Breast epithelium (tissue), 4 donors: ENCODE data around the gene MELTF. TPM values are rescaled to one million over a fixed set of nuclear protein-coding genes. Genes with fewer than 3 reads are reported as not detected.

Experiments
- DNase-seq, 2 donors: peaks; one replicate each; pipeline ENCODE4 v3.0.0-alpha.2; 2019; ENCODE audit warnings: low spot score in 2 of 2
- H3K27ac ChIP-seq, 2 donors: fragments of 200-600 bp; sonication (generic) in 1 of 2; one replicate each; pipeline ENCODE4 v1.5.1; 2016 to 2019; ENCODE audit warnings: mild to moderate bottlenecking in 1 of 2
- H3K27me3 ChIP-seq, 2 donors: fragments of 200-600 bp; sonication (generic) in 1 of 2; one replicate each; pipeline versions ENCODE4 v1.5.1 to v1.6.0; 2017 to 2019; ENCODE audit warnings: control low read depth in 1 of 2, mild to moderate bottlenecking in 1 of 2
- H3K36me3 ChIP-seq: fragments of 200-600 bp; one replicate; pipeline ENCODE4 v1.5.1; 2019
- H3K4me1 ChIP-seq, 2 donors: fragments of 200-600 bp; sonication (generic); one replicate each; pipeline ENCODE4 v1.5.1; 2016 to 2019; ENCODE audit warnings: control low read depth in 1 of 2
- H3K4me3 ChIP-seq, 3 donors: fragments of 200-600 bp; sonication (generic); 1 replicate in 2 of 3; 2 replicates in 1 of 3; pipeline ENCODE4 v1.5.1; 2016 to 2019; ENCODE audit warnings: mild to moderate bottlenecking in 3 of 3, moderate library complexity in 2 of 3
- H3K9me3 ChIP-seq, 2 donors: fragments of 200-600 bp; sonication (generic) in 1 of 2; one replicate each; pipeline ENCODE4 v1.5.1; 2016 to 2019; ENCODE audit warnings: control low read depth in 1 of 2
- CTCF ChIP-seq, 3 donors: fragments of 450-650 bp; IDR thresholded peaks; one replicate each; pipeline ENCODE4 v1.5.1; 2016 to 2017; ENCODE audit warnings: antibody characterized with exemption in 3 of 3, mild to moderate bottlenecking in 3 of 3, moderate library complexity in 3 of 3
- POLR2A ChIP-seq: fragments of 450-650 bp; IDR thresholded peaks from one replicate; pipeline ENCODE4 v1.6.1; 2016; ENCODE audit warnings: antibody characterized with exemption, mild to moderate bottlenecking, moderate library complexity
- POLR2AphosphoS5 ChIP-seq, 3 donors: sonication (generic); formaldehyde crosslinking; IDR thresholded peaks; one replicate each; pipeline ENCODE4 v1.6.1; 2017; ENCODE audit warnings: antibody characterized with exemption in 3 of 3
- intact Hi-C: fragments of 100-400 bp; cut with DNase I; formaldehyde crosslinking; loops from one replicate; pipeline ENCODE4 v1.15.1; 2023; ENCODE audit warnings: low total_unique reads
- total RNA-seq, 3 donors: library from RNA; depleted of rRNA; stranded (reverse); fragments of >200 nt; gene quantifications; one replicate each; pipeline ENCODE4 v1.1.0, GENCODE V29; 2016

The MELTF gene
- total RNA-seq, 3 donors from 2014 or later, result 7.2 to 58.2 (median 10.2) TPM

- Histone ChIP-seq H3K27me3 (no peaks in the 10 kb centered on the region), H3K4me1 (no peaks in the 10 kb centered on the region), H3K36me3 (no peaks in the 10 kb centered on the region), H3K27ac (no peak overlapping the region), H3K4me3 (no peak overlapping the region), H3K9me3 (no peaks in the 10 kb centered on the region)
- intact Hi-C loops, result no loop called here
- DNase-seq, result no peak
- TF ChIP-seq POLR2AphosphoS5 (IDR thresholded peaks at IDR 0.05) (no peak), POLR2A (no peak), CTCF (IDR thresholded peaks at IDR 0.05) (no peak)
These were observed 17.7 kb downstream of the MELTF start for GRCh38 chr3:197011780-197012539.

GRCh38 chr3:197010556-197011351 lies 18.9 kb downstream of the MELTF start:
- TF ChIP-seq POLR2AphosphoS5 (IDR thresholded peaks at IDR 0.05) (no peak), CTCF (IDR thresholded peaks at IDR 0.05) (no peak), POLR2A (no peak)
- DNase-seq, result no peak
- Histone ChIP-seq H3K4me3 (no peak overlapping the region), H3K27ac (no peak overlapping the region), H3K36me3 (no peaks in the 10 kb centered on the region), H3K9me3 (no peaks in the 10 kb centered on the region), H3K4me1 (no peaks in the 10 kb centered on the region), H3K27me3 (no peaks in the 10 kb centered on the region)
- intact Hi-C loops, result no loop called here

GRCh38 chr3:197009532-197010019 lies 20.0 kb downstream of the MELTF start:
- DNase-seq, result no peak
- H3K27ac ChIP-seq, result peak overlapping the region in 1 of 2 donors; percentile 33
- no peaks in the 10 kb centered on the region for H3K9me3 ChIP-seq
- intact Hi-C loops, result no loop called here
- no peaks in the 10 kb centered on the region for H3K4me1 ChIP-seq
- TF ChIP-seq POLR2AphosphoS5 (IDR thresholded peaks at IDR 0.05) (no peak), POLR2A (no peak), CTCF (IDR thresholded peaks at IDR 0.05) (no peak)
- H3K4me3 ChIP-seq, result no peak overlapping the region
- no peaks in the 10 kb centered on the region for H3K36me3 ChIP-seq
- H3K27me3 ChIP-seq, result no peaks in the 10 kb centered on the region

- TF ChIP-seq POLR2A (no peak), CTCF (IDR thresholded peaks at IDR 0.05) (no peak), POLR2AphosphoS5 (IDR thresholded peaks at IDR 0.05) (no peak)
- Histone ChIP-seq H3K4me3 (no peak overlapping the region), H3K9me3 (no peaks in the 10 kb centered on the region), H3K27ac (no peak overlapping the region), H3K27me3 (no peaks in the 10 kb centered on the region), H3K4me1 (no peaks in the 10 kb centered on the region), H3K36me3 (no peaks in the 10 kb centered on the region)
- intact Hi-C loops, result no loop called here
- no peak for DNase-seq
These were observed 21.0 kb downstream of the MELTF start for GRCh38 chr3:197008436-197009209.
